Lower leg skin (tissue), 3 donors: Measurements from ENCODE around the gene SV2C.

Source experiments
- CTCF ChIP-seq, 3 donors: fragments of 450-650 bp; IDR thresholded peaks; one replicate each; pipeline ENCODE4 v1.5.1; 2016; ENCODE audit warnings: antibody characterized with exemption in 3 of 3, mild to moderate bottlenecking in 3 of 3, moderate library complexity in 2 of 3
- POLR2A ChIP-seq, 2 donors: fragments of 450-650 bp; IDR thresholded peaks; one replicate each; pipeline ENCODE4 v1.6.1; 2016 to 2017; ENCODE audit warnings: antibody characterized with exemption in 2 of 2, mild to moderate bottlenecking in 1 of 2, moderate library complexity in 1 of 2

DNA sequence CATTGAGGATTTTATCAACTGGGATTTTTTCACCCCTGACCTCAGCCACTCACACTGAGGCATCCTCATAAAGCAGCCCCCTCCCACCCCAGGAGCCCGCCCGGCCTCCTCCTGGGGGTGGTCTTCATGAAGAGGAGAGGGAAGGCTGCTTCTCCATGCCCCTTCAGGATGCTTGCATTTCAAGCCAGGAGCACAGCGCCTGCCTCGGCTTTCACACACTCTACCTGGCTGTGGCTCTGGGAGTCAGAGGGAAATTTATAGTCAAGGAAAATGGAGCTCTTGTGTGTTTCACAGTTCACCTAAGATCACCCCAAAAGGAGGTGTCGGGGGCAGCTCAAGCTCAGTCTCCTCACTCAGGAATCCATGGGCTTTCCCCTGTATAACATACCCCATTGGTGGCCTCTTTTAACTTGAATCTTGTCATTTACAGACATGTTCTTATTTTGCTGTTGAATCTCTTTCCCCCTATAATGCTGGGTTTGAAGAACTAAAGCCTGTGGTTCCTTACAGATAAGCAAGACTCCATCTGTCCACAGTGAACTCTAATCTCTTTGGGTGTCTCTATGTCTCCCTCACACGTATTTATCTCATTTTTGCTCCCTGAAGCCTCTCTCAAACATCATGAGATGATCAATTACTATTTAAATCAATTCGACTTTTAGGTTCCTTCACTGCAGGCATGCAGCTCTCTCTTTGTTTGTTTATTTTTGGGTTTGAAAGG lies 297.3 kb downstream of the SV2C start:
- TF ChIP-seq CTCF (IDR thresholded peaks at IDR 0.05) (no peak), POLR2A (IDR thresholded peaks at IDR 0.05) (no peak)
